Naive B cell (primary cell): ENCODE measurements around the gene ABCA8. TPM values are rescaled to one million over a fixed set of nuclear protein-coding genes. Genes with fewer than 3 reads are reported as not detected.

Source experiments
- ATAC-seq, 2 donors: fragments of 150-1000 bp; cut with Tn5 transposase; 2 replicates each; pipeline ENCODE4 v1.10.0; 2021; ENCODE audit warnings: low read depth in 2 of 2, mild to moderate bottlenecking in 2 of 2, moderate library complexity in 2 of 2
- DNase-seq: peaks from one replicate; pipeline ENCODE4 v3.0.0; 2022
- H3K27ac Mint-ChIP-seq, 6 donors: one replicate each; pipeline ENCODE4 v1.8.0; 2020 to 2022; ENCODE audit warnings: mild to moderate bottlenecking in 6 of 6, mixed read lengths in 6 of 6, moderate library complexity in 5 of 6, inconsistent platforms in 2 of 6
- H3K27me3 Mint-ChIP-seq, 3 donors: one replicate each; pipeline ENCODE4 v1.8.0; 2021 to 2022; ENCODE audit warnings: mixed read lengths in 3 of 3, mild to moderate bottlenecking in 1 of 3
- H3K36me3 Mint-ChIP-seq, 2 donors: one replicate each; pipeline ENCODE4 v1.8.0; 2020 to 2022; ENCODE audit warnings: mixed read lengths in 2 of 2, inconsistent platforms in 1 of 2, mild to moderate bottlenecking in 1 of 2
- H3K4me1 Mint-ChIP-seq, 3 donors: one replicate each; pipeline ENCODE4 v1.8.0; 2020 to 2022; ENCODE audit warnings: mixed read lengths in 3 of 3, inconsistent platforms in 1 of 3, mild to moderate bottlenecking in 1 of 3, moderate library complexity in 1 of 3
- H3K4me3 Mint-ChIP-seq, 8 donors: one replicate each; pipeline ENCODE4 v1.8.0; 2020 to 2022; ENCODE audit warnings: mild to moderate bottlenecking in 8 of 8, mixed read lengths in 8 of 8, moderate library complexity in 8 of 8, inconsistent platforms in 2 of 8
- H3K9me3 Mint-ChIP-seq, 7 donors: one replicate each; pipeline ENCODE4 v1.8.0; 2020 to 2022; ENCODE audit warnings: mixed read lengths in 7 of 7, mild to moderate bottlenecking in 5 of 7, inconsistent platforms in 2 of 7, moderate library complexity in 1 of 7
- polyA plus RNA-seq, 6 donors: library from polyadenylated mRNA; unstranded; fragments of 300-500 nt; fragmentation: Illumina TruSeq; gene quantifications; one replicate each; pipeline ENCODE4 v1.2.3, GENCODE V29; 2021; ENCODE audit warnings: low read depth in 6 of 6

ABCA8 gene
- polyA plus RNA-seq, 6 donors from 2014 or later: not detected

DNA sequence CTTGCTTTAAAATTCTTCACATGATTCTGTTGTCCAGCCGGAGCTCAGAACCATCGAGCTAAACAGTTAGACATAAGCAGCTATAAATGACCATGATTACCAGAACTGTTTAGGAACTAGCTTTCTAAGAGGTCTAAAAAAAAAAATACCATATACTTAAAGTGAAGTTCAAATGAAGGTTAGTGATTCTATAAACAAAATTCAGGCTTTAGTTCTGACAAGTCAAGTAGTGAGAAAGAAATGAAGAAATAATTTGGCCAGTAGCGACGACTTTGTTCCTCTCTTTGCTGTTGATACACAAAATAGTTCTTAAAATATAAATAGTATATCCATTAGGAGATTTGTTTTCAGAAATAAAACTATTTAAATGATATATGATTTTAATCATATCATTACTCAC, 27.7 kb downstream of the ABCA8 start:
- Mint-ChIP-seq H3K36me3 (no peaks in the 10 kb centered on the region), H3K4me3 (no peak overlapping the region), H3K27me3 (peaks cover 0 to 7% (median 6%) of the 10 kb centered on the region in 3 donors), H3K4me1 (no peaks in the 10 kb centered on the region), H3K27ac (no peak overlapping the region), H3K9me3 (no peaks in the 10 kb centered on the region)
- ATAC-seq (no peak), DNase-seq (no peak)

DNA sequence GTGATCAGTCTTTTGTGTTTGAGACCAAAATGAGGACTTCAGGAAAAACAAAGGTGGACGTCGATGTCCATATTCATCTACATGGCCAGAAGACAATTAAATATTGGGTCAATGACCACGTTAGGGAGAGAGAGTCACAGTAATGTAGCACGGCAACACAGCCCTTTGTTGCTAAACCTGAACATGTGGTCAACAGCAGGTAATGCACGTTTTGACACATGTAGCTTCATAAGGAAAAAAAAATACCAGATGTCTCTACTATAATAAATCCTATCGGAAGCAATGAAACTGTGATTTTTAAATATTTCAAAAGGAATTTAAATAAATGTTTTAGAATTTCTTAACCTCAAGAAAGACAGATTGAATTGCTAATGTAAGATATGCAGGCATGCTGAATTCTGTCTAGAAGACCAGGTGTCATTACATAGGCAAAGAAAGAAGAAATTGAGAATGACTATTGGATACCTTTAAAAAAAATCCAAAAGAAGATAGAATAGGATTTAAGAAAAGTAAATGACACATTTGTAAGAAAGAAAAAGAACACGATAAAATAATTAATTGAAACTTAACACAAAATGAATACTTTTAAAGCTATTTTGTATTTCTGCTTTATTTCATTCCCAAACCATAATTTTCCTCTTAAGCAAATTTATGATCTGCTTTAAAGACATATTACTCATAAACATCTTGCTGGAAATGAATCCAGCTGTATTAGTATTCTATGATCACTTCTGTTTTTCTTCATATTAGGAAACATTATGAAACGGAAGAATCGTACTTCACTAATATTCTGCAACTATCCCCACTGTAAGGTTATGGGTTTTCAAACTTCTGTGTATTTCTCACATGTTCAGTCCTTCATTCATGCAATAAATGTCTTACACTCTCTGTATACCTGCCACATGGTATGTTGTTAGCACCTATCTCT, 30.1 kb downstream of the ABCA8 start:
- Mint-ChIP-seq H3K4me3 (no peak overlapping the region), H3K27me3 (peaks cover 0 to 6% (median 0%) of the 10 kb centered on the region in 3 donors), H3K27ac (no peak overlapping the region), H3K4me1 (no peaks in the 10 kb centered on the region), H3K36me3 (no peaks in the 10 kb centered on the region), H3K9me3 (peaks cover 0 to 2% (median under 1%) of the 10 kb centered on the region in 7 donors)
- ATAC-seq (no peak), DNase-seq (no peak)

DNA sequence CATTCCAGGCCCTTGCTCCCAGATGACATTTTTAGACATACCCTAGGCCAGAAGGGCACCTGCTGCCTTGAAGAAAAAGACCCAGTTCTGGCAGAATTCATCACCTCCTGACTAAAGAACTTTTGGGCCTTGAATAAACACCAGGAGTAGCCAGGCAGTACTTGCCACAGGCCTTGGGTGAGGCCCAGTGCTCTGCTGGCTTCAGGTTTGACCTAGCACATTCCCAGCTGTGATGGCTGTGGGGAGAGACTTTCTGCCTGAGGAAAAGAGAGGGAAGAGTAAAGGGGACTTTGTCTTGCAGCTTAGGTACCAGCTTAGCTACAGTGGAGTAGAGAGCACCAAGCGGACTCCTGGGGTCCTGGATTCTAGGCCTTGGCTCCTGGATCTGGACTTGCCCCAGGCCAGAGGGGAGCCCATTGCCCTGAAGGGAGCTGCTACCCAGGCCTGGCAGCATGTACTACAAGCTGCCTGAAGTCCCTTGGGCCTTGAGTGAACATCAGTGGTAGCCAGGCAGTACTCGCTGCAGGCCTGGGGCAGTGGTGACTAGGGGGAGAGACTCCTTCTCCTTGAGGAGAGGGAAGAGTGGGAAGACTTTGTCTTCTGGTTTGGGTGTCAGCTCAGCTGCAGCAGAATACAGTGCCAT, 44.3 kb downstream of the ABCA8 start:
- Mint-ChIP-seq H3K27ac (no peak overlapping the region), H3K27me3 (peaks cover 0 to 8% (median 6%) of the 10 kb centered on the region in 3 donors), H3K4me3 (no peak overlapping the region), H3K36me3 (peaks cover 0 to 8% of the 10 kb centered on the region in 2 donors), H3K9me3 (peaks cover 1 to 26% (median 5%) of the 10 kb centered on the region in 7 donors), H3K4me1 (no peaks in the 10 kb centered on the region)
- DNase-seq: no peak
- no peak for ATAC-seq

GRCh38 chr17:68910251-68910705, 44.9 kb downstream of the ABCA8 start:
- H3K27ac Mint-ChIP-seq: no peak overlapping the region
- no peak for DNase-seq

DNA sequence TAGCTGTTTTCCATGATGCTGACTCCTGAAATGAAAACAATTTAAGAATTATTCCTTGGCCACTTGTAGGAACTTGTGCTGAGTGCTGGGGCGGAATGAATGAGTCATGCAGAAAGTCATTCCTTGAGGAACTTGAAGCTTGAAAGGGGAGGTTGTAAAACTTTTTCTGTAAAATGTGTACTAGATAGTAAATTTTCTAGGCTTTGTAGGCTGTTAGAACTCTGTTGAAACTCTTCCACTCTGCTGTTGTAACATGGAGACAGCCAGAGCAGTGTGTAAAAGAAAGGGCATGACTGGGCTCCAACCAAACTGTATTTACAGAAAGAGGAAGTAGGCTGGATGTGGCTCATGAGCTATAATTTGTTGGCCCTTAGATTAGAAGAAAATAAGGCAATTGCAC, 46.1 kb downstream of the ABCA8 start:
- peaks cover 0 to 17% (median 4%) of the 10 kb centered on the region in 7 donors for H3K9me3 Mint-ChIP-seq
- ATAC-seq (no peak), DNase-seq (no peak)
- no peak overlapping the region for H3K4me3 Mint-ChIP-seq
- H3K36me3 Mint-ChIP-seq: peaks cover 0 to 8% of the 10 kb centered on the region in 2 donors
- H3K27ac Mint-ChIP-seq: no peak overlapping the region
- H3K27me3 Mint-ChIP-seq: peaks cover 0 to 8% (median 6%) of the 10 kb centered on the region in 3 donors
- H3K4me1 Mint-ChIP-seq: no peaks in the 10 kb centered on the region

More at GRCh38 chr17:68910251-68910705, 44.9 kb downstream of the ABCA8 start:
- Mint-ChIP-seq H3K9me3 (peaks cover 0 to 26% (median 4%) of the 10 kb centered on the region in 7 donors), H3K4me1 (no peaks in the 10 kb centered on the region), H3K27me3 (peaks cover 0 to 8% (median 6%) of the 10 kb centered on the region in 3 donors), H3K4me3 (no peak overlapping the region), H3K36me3 (peaks cover 0 to 8% of the 10 kb centered on the region in 2 donors)
- ATAC-seq: no peak

GRCh38 chr17:68908045-68908444, 47.1 kb downstream of the ABCA8 start:
- H3K4me1 Mint-ChIP-seq: no peaks in the 10 kb centered on the region
- H3K27me3 Mint-ChIP-seq: peaks cover 0 to 8% (median 3%) of the 10 kb centered on the region in 3 donors
- H3K36me3 Mint-ChIP-seq: peaks cover 0 to 3% of the 10 kb centered on the region in 2 donors
- DNase-seq (no peak), ATAC-seq (no peak)
- peaks cover 0 to 11% (median 2%) of the 10 kb centered on the region in 7 donors for H3K9me3 Mint-ChIP-seq
- H3K4me3 Mint-ChIP-seq: no peak overlapping the region
- H3K27ac Mint-ChIP-seq: no peak overlapping the region

DNA sequence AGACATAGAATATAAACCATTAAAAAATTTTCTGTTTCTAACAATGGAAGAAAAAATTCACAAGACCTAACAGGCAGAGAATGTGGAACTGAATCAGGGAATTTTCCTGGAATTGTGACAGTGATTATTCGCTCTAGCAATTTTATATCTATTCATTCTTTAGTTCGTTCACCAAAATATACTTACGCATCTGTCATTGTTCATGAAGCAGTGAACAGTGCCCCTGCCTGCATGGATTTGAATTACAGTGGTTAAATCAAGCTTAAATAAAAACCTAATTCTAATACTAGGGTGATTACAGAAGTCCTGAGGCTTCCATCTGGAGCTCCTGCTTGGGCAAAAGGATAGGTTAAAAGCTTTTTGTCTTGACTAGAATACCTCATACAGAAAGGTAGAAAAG, 48.6 kb downstream of the ABCA8 start:
- H3K27ac Mint-ChIP-seq: no peak overlapping the region
- H3K36me3 Mint-ChIP-seq: no peaks in the 10 kb centered on the region
- no peak overlapping the region for H3K4me3 Mint-ChIP-seq

DNA sequence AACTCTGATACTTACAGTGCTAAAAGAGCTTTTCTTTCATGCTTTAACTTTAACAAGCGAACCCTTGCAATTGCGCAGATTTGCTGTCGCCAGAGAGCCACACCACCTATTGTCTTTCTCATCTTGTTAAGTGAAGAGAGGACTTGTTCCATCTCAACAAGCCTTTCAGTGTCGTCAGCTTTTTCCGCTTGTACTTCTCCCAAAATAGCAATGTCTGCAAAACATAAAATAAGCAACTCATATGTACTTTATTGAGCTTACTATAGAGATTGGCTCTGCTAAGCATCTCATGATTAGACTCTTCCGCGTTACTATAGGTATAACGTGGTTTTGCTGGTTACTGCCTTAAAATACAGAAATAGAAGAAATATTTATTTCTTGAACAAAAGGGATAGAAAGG, 51.9 kb downstream of the ABCA8 start:
- no peak overlapping the region for H3K4me3 Mint-ChIP-seq
- no peak for ATAC-seq
- no peaks in the 10 kb centered on the region for H3K36me3 Mint-ChIP-seq
- no peak for DNase-seq
- no peaks in the 10 kb centered on the region for H3K4me1 Mint-ChIP-seq
- H3K27me3 Mint-ChIP-seq: no peaks in the 10 kb centered on the region
- no peaks in the 10 kb centered on the region for H3K9me3 Mint-ChIP-seq
- no peak overlapping the region for H3K27ac Mint-ChIP-seq

More for the DNA sequence above, 48.6 kb downstream of the ABCA8 start:
- ATAC-seq: no peak
- Mint-ChIP-seq H3K4me1 (no peaks in the 10 kb centered on the region), H3K9me3 (no peaks in the 10 kb centered on the region), H3K27me3 (peaks cover 0 to under 1% (median 0%) of the 10 kb centered on the region in 3 donors)
- DNase-seq: no peak

- Mint-ChIP-seq H3K36me3 (peaks cover 4 to 13% of the 10 kb centered on the region in 2 donors), H3K27ac (no peak overlapping the region), H3K27me3 (peaks cover 0 to 5% (median 0%) of the 10 kb centered on the region in 3 donors), H3K4me1 (no peaks in the 10 kb centered on the region), H3K4me3 (no peak overlapping the region), H3K9me3 (peaks cover 6 to 22% (median 9%) of the 10 kb centered on the region in 7 donors)
- DNase-seq (no peak), ATAC-seq (no peak)
These were observed 57.6 kb downstream of the ABCA8 start for GRCh38 chr17:68897557-68897956.

- peaks cover 4 to 8% (median 5%) of the 10 kb centered on the region in 3 donors for H3K27me3 Mint-ChIP-seq
- no peaks in the 10 kb centered on the region for H3K4me1 Mint-ChIP-seq
These were observed 62.5 kb downstream of the ABCA8 start for GRCh38 chr17:68892658-68893057.

DNA sequence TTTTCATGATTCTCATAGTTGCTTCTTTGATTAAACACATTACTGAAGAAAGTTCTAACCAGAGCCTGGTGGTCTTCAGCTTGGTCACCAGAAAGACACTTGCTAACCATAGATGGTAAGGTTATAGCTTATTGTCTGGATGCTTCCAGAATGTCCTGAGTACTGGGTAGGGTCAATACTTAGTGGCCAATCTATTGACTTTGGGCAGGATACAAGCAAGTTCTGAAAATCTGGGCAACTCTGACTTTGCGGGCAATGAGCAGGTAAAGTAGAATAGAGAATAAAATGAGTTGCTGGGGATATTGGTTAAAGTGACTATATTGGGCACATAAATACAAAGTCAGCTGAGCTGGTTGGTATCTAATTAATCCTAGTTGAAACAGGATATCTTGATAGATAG, 63.0 kb downstream of the ABCA8 start:
- H3K36me3 Mint-ChIP-seq: peaks cover 4 to 6% of the 10 kb centered on the region in 2 donors

More at GRCh38 chr17:68892658-68893057, 62.5 kb downstream of the ABCA8 start:
- Mint-ChIP-seq H3K27ac (no peak overlapping the region), H3K4me3 (no peak overlapping the region), H3K36me3 (peaks cover 4 to 10% of the 10 kb centered on the region in 2 donors), H3K9me3 (peaks cover 5 to 17% (median 7%) of the 10 kb centered on the region in 7 donors)
- DNase-seq (no peak), ATAC-seq (no peak)

DNA sequence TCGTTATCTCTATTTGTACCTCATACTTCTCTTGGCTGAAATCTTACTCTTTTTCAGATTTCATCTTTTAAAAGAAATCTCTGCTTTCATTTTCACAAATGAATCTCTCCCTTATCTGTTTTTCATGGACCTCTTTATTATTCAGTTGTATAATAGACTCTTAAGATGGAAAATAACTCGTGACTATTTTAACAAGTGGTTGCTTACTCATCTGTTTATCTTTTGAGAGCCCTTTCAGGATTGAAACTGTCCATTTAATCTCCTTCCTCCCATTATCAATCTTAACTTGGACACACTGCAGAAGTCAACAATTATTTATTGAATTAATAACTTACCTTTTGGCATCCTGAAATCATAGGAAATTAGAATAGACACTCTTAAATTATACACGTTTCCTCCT, 68.8 kb downstream of the ABCA8 start:
- DNase-seq: no peak
- H3K4me1 Mint-ChIP-seq: no peaks in the 10 kb centered on the region
- H3K27ac Mint-ChIP-seq: no peak overlapping the region
- H3K4me3 Mint-ChIP-seq: no peak overlapping the region
- ATAC-seq: no peak
- H3K9me3 Mint-ChIP-seq: peaks cover 0 to 3% (median 0%) of the 10 kb centered on the region in 7 donors
- no peaks in the 10 kb centered on the region for H3K36me3 Mint-ChIP-seq
- H3K27me3 Mint-ChIP-seq: peaks cover 0 to 8% (median 4%) of the 10 kb centered on the region in 3 donors

More for the DNA sequence above, 63.0 kb downstream of the ABCA8 start:
- no peak for ATAC-seq
- no peaks in the 10 kb centered on the region for H3K4me1 Mint-ChIP-seq
- H3K9me3 Mint-ChIP-seq: peaks cover 3 to 13% (median 5%) of the 10 kb centered on the region in 7 donors
- DNase-seq: no peak
- peaks cover 4 to 8% (median 5%) of the 10 kb centered on the region in 3 donors for H3K27me3 Mint-ChIP-seq
- H3K4me3 Mint-ChIP-seq: no peak overlapping the region
- no peak overlapping the region for H3K27ac Mint-ChIP-seq

- Mint-ChIP-seq H3K27me3 (peaks cover 0 to 8% (median 4%) of the 10 kb centered on the region in 3 donors), H3K27ac (no peak overlapping the region), H3K36me3 (no peaks in the 10 kb centered on the region), H3K4me3 (no peak overlapping the region), H3K9me3 (peaks cover 0 to 8% (median 4%) of the 10 kb centered on the region in 7 donors), H3K4me1 (no peaks in the 10 kb centered on the region)
- no peak for DNase-seq
- no peak for ATAC-seq
These were observed 70.3 kb downstream of the ABCA8 start for GRCh38 chr17:68884888-68885287.
